ENCODE results near the gene EFR3B. TPM values are rescaled to one million over a fixed set of nuclear protein-coding genes. Genes with fewer than 3 reads are reported as not detected.

EFR3B gene
- total RNA-seq, 2 donors from 2014 or later, result 11.0 to 11.8 TPM

DNA sequence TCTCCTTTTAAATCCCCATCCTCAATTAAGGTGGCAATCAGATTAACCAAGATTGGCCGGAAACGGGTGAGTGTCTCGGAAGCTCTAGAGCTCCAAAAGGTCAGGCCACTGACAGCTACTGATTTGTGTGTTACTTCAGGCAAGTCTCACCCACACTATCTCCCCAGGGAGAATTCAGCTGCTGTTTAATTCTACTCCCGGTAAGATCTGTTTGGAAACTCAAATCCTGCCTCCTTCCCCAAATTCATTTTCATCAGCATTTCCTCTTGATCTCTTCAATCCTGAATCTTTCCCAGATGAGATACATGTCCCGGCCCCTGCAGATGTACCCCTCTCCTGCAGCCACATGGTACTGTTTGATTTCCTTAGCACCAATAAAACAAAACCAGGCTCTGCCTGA lies 34.9 kb downstream of the EFR3B start:
- H3K4me1 ChIP-seq (ENCODE audit: control insufficient read depth, insufficient read depth, low read length), result no peaks in the 10 kb centered on the region
- no peak for DNase-seq
- no peaks in the 10 kb centered on the region for H3K36me3 Mint-ChIP-seq (ENCODE audit: low read depth)
- no peaks in the 10 kb centered on the region for H3K27me3 ChIP-seq (ENCODE audit: control insufficient read depth, insufficient read depth, low read length, poor library complexity, severe bottlenecking)
- H3K36me3 ChIP-seq (ENCODE audit: control insufficient read depth, insufficient read depth, low read length), result no peaks in the 10 kb centered on the region
- TF ChIP-seq, protein P1, sequence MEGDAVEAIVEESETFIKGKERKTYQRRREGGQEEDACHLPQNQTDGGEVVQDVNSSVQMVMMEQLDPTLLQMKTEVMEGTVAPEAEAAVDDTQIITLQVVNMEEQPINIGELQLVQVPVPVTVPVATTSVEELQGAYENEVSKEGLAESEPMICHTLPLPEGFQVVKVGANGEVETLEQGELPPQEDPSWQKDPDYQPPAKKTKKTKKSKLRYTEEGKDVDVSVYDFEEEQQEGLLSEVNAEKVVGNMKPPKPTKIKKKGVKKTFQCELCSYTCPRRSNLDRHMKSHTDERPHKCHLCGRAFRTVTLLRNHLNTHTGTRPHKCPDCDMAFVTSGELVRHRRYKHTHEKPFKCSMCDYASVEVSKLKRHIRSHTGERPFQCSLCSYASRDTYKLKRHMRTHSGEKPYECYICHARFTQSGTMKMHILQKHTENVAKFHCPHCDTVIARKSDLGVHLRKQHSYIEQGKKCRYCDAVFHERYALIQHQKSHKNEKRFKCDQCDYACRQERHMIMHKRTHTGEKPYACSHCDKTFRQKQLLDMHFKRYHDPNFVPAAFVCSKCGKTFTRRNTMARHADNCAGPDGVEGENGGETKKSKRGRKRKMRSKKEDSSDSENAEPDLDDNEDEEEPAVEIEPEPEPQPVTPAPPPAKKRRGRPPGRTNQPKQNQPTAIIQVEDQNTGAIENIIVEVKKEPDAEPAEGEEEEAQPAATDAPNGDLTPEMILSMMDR (conservative IDR thresholded peaks at IDR 0.05), result no peak
- H3K27ac ChIP-seq (ENCODE audit: low read depth, low read length), result no peak overlapping the region
- 87 to 92% methylated on average over 4 to 5 of the region's 5 CpGs for WGBS, 2 experiments (ENCODE audit: insufficient coverage in 1 of 2, insufficient read length in 1 of 2)
- no peak overlapping the region for H3K9ac ChIP-seq (ENCODE audit: extremely low read depth, low read length, poor library complexity, severe bottlenecking)
- H3K9me3 ChIP-seq (ENCODE audit: control insufficient read depth, low read length), result no peaks in the 10 kb centered on the region
- H3K27me3 Mint-ChIP-seq (ENCODE audit: insufficient read depth), result no peaks in the 10 kb centered on the region
- H3K4me1 Mint-ChIP-seq, result peaks cover 14% of the 10 kb centered on the region
- H3K4me3 Mint-ChIP-seq, result no peak overlapping the region
- H3K9me3 Mint-ChIP-seq, result no peaks in the 10 kb centered on the region
- H3K4me3 ChIP-seq (ENCODE audit: low read length), result no peak overlapping the region
- no peak overlapping the region for H3K27ac Mint-ChIP-seq

GRCh38 chr2:25077789-25078169 lies 35.9 kb downstream of the EFR3B start:
- Histone ChIP-seq H3K36me3 (ENCODE audit: control insufficient read depth, insufficient read depth, low read length) (no peaks in the 10 kb centered on the region), H3K27me3 (ENCODE audit: control insufficient read depth, insufficient read depth, low read length, poor library complexity, severe bottlenecking) (no peaks in the 10 kb centered on the region), H3K9ac (ENCODE audit: extremely low read depth, low read length, poor library complexity, severe bottlenecking) (no peak overlapping the region), H3K4me1 (ENCODE audit: control insufficient read depth, insufficient read depth, low read length) (no peaks in the 10 kb centered on the region), H3K4me3 (ENCODE audit: low read length) (no peak overlapping the region), H3K27ac (ENCODE audit: low read depth, low read length) (no peak overlapping the region), H3K9me3 (ENCODE audit: control insufficient read depth, low read length) (no peaks in the 10 kb centered on the region)
- DNase-seq, result no peak
- H3K27ac Mint-ChIP-seq, result no peak overlapping the region
- no peaks in the 10 kb centered on the region for H3K36me3 Mint-ChIP-seq (ENCODE audit: low read depth)
- WGBS, 2 experiments (ENCODE audit: insufficient coverage in 1 of 2, insufficient read length in 1 of 2), result 95 to 100% methylated on average over 1 of the region's 2 CpGs
- no peak overlapping the region for H3K4me3 Mint-ChIP-seq
- H3K4me1 Mint-ChIP-seq, result peaks cover 13% of the 10 kb centered on the region
- no peaks in the 10 kb centered on the region for H3K27me3 Mint-ChIP-seq (ENCODE audit: insufficient read depth)
- TF ChIP-seq, protein P1 (conservative IDR thresholded peaks at IDR 0.05), result no peak
- H3K9me3 Mint-ChIP-seq, result no peaks in the 10 kb centered on the region

GRCh38 chr2:25078170-25079049 lies 36.5 kb downstream of the EFR3B start:
- Mint-ChIP-seq H3K27ac (no peak overlapping the region), H3K4me3 (no peak overlapping the region), H3K9me3 (no peaks in the 10 kb centered on the region), H3K4me1 (peaks cover 13% of the 10 kb centered on the region), H3K27me3 (ENCODE audit: insufficient read depth) (no peaks in the 10 kb centered on the region), H3K36me3 (ENCODE audit: low read depth) (no peaks in the 10 kb centered on the region)
- TF ChIP-seq, protein P1 (conservative IDR thresholded peaks at IDR 0.05), result no peak
- Histone ChIP-seq H3K36me3 (ENCODE audit: control insufficient read depth, insufficient read depth, low read length) (no peaks in the 10 kb centered on the region), H3K27me3 (ENCODE audit: control insufficient read depth, insufficient read depth, low read length, poor library complexity, severe bottlenecking) (no peaks in the 10 kb centered on the region), H3K9ac (ENCODE audit: extremely low read depth, low read length, poor library complexity, severe bottlenecking) (no peak overlapping the region), H3K27ac (ENCODE audit: low read depth, low read length) (no peak overlapping the region), H3K9me3 (ENCODE audit: control insufficient read depth, low read length) (no peaks in the 10 kb centered on the region), H3K4me3 (ENCODE audit: low read length) (no peak overlapping the region), H3K4me1 (ENCODE audit: control insufficient read depth, insufficient read depth, low read length) (no peaks in the 10 kb centered on the region)
- peak; percentile 74 for DNase-seq
- 81 to 83% methylated on average over 10 to 16 of the region's 16 CpGs for WGBS, 2 experiments (ENCODE audit: insufficient coverage in 1 of 2, insufficient read length in 1 of 2)

Measured in endodermal cell (in vitro differentiated cells).